ENCODE results near the gene ROBO1.

The ROBO1 gene

DNA sequence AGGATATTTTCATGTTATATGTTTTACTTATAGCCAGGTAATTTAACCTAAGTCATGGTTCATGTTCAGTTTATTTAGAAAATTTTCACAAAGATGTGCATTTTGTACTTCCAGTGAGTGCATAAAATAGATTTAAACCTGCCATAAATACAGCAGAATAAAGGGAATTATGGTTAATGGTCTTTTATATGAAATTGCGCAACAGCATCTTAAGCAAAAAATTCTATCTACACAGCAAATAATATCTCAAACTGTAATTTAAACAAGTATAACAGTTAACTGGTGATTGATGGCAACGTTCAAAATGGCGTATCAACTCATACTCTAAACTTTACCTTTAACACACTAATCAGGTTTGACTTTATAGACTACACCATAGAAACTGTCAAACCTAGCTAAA lies 97.6 kb downstream of the ROBO1 start:
- no peak for DNase-seq (ENCODE audit: low spot score)

DNA sequence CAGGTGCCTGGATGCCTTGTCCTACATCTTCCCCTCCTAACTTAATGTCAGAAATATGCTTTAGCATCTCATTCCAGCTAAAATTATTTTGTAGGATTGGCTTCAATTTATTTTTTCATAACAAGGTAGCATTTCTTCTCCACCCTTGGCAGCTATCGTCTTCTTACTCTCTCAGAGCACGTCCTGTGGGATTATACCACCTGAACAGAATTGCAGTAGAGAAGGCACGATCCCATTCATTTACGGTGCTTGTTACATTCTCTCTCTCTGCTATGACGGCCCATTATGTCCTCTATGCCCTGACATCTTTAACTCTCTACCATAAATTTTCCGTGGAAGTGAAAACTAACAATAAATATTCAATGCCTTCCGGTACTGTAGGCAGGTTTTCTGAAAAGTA lies 103.3 kb downstream of the ROBO1 start:
- DNase-seq (ENCODE audit: low spot score): no peak

DNA sequence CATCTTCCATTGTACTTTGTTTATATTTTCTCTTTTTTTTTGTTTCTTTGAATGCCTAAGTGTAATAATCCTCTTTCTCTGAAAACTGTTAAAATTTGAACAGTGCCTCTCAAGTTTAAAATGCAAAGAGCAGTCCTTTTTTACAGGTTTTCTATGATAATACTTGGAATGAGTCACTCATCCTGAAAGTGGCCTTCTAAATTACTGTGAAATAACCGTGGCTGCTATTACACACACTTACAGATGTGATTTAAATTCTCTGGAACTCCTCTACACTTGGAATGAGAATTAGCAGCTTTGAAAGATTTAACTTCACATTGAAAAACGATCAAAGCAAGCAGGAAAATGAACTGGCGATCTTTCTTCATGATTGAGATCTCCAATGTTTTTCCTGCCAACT lies 105.9 kb downstream of the ROBO1 start:
- no peak for DNase-seq (ENCODE audit: low spot score)

DNA sequence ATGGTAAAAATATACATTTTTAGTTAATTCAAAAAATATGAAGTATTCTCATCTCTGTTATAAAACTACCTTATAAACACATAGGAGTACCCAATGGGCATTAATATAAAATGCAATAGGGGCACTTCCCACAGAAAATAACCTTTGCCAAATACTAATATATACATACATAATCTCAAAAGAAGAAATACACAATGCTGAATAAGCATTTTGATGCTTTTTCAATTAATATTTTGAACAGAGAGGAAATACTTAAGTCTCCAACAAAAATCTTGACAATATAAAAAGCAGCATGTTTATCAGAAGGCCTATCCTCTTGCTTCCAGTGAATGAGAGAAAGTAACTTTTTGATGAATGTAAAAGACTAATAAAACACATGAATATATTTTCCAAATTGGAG lies 110.7 kb downstream of the ROBO1 start:
- DNase-seq (ENCODE audit: low spot score): no peak

DNA sequence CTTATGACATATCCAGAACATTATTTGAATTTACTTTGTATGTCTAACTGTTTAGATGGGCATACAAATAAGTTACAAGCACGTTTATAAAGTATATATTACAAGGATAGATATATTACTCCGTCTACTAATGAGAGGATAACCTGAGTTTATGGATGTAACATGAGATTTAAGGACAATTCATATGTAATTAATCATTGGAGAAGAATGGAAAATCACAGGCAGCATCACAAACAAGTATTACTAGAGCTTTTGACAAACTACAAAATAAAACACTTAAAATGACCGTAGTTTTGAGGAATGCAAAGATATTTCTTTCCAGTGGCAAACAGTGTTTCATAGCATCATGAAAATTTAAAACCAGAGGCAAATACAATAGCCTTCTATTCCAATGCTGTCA lies 113.8 kb downstream of the ROBO1 start:
- no peak for DNase-seq (ENCODE audit: low spot score)

DNA sequence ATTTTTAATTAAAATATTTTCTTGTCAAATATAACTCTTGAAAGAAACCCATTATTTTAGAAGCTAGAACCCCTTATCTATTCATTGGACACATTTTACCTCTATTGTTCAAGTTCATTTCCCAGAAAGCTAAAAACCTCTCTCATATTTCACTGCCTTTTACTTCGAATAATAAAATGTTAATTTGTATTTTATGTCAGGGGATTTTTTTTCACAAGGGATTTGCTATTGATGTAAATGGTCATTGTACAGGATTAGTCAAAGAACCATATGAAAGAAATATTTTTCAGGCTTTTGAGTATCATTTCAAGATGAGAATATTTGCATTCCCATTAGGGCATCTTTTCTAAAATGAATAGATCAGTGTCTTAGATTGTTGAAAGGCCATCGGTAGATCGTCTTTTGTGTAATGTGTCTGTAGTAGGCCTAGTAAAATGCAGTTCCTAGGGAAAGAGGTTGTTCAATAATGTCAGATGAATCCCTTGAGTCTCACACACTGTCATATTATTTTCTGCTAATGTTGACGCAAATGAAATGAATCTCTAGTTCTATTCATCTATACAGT lies 114.5 kb downstream of the ROBO1 start:
- no peak for DNase-seq (ENCODE audit: low spot score)

DNA sequence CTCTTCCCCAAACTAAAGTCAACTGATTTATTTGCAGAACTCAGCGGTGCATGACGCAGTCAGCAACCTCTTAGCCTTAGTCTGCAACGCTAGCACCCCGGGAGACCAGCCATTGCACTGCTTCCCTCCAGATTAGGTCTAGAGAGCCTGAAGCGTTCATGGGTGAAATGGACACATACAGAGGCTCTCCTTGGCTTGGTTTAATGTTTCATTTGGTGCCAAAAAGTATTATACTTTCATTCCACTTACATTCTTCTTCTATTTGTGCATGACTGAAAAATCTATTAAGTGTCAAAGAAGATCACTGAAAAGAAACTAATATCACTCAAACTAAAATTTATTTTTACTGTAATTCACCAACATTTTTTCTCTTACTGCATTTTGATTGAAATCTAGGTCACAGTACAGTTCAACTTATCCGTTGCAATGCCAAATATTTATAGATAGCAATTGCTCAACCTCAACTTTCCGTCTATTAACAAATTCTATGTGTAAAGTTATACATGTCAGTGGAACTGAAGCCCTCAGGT lies 116.2 kb downstream of the ROBO1 start:
- no peak for DNase-seq (ENCODE audit: low spot score)

DNA sequence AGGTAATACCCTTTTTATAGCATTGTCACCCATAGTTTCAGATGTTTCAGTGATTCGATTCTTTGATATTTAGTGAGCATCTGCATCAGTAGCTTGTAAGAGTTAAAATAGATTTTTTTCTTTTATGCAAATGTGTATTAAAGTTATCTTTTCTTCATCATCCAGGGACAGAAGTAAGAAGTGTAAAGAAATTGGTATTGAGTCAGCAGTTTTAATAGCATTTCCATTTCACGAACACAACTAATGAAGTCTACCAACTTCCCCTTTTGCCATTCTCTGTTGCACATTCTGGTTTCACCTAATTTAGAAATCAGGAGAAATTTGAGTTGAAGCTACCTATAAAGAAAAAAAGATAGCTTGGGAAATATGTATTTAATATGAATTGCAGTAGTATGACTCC lies 127.9 kb downstream of the ROBO1 start:
- no peak for DNase-seq (ENCODE audit: low spot score)

DNA sequence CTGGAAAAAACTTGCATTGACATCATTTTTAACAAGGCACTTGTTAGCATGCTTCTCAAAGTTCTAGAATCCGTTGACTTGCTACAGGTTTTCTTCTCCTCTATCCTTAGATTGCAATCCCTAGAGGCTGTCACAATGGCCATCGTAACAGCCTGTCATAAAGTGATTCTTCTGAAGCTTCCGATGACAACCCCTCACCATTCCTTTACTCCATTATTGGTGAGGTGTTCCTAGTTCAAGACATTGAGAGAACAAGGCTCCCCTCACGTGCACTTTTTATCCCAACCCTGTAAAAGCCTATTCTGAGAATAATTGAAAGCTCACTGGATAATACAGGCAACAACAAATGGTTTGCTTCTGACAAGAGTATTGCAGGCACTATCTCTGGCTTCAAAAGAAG lies 131.4 kb downstream of the ROBO1 start:
- no peak for DNase-seq (ENCODE audit: low spot score)

DNA sequence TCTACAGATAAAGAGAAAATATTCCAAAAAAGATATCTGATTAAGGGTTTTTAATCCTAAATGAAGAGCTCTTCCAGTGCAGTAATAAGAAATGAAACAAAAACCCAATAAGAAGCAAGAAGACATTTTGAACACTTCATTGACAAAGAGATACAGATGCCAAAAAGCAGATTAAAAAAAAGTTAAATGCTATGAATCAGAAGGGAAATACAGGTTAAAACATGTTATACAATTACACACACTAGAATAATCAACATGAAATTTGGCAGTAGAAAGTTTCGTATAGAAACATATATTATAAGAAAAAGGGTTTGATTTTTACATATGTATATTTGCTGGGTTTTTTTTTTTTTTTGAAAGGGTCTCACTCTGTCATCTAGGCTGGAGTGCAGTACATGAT lies 135.0 kb downstream of the ROBO1 start:
- no peak for DNase-seq (ENCODE audit: low spot score)

DNA sequence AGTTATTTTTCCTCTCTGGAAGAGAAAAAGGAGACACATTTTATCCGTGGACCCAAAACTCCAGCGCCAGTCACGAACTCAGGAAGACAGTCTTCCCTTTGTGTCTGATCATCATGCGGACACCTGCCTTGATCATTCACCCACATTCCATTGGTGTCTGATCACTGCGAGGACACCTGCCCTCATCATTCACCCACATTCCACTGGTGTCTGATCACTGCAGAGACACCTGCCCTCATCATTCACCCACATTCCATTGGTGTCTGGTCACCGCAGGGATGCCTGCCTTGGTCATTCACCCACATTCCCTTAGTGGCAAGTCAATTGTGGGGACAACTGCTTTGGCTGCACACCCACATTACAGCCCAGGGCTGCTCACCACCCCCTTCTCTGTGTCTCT lies 148.9 kb downstream of the ROBO1 start:
- no peak for DNase-seq (ENCODE audit: low spot score)

DNA sequence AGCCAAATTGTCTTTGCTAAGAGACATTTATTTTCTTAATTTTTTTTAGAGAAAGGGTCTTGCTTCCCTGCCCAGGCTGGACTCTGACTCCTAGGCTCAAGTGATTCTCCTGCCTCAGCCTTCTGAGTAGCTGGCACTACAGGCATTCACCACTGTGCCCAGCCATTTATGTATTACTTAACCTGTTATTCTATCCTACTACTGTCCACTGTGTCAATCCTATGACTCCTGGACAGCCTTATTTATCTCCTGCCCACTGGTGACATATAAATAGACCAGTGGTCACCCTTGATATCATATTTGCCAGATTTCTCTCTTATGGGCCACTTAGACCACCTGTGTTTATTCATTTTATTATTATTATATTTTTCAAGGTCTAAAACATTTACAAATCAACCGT lies 161.4 kb downstream of the ROBO1 start:
- no peak for DNase-seq (ENCODE audit: low spot score)

DNA sequence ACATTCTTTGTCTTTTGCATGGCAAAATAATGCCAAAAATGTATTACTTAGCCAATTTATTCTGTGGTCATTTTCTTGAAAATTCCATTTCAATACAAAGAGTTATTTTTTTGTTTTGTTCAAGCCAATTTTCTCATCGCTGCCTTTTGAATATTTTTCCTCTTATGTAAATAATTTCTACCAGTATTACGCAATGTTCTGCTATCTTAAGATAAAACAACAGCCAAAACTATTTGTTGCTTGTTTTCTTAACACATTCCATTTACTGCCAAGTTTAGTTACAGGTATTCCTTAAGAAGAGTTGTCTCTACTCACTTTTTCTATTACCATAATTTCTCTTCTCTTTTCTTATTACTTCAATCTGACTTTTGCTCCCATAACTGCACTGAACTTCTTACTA lies 163.1 kb downstream of the ROBO1 start:
- DNase-seq (ENCODE audit: low spot score): no peak

DNA sequence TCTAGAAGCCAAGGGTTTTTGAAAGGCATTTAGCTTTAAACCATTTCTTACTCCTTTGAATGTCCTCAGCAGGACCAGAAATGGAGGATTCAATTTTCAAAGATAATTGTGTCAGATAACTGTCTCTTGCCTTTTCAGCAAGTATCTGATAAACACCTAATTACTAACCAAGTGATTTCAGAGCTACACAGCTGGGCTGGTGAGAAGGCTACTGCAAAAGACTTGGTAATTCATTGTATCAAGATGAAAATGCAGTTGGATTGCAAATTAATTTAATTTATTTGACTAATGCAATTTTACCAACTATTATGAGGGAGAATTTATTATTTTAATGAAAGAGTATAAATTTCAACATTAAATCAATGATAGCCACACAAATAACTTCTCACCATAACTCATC lies 165.4 kb downstream of the ROBO1 start:
- DNase-seq (ENCODE audit: low spot score): no peak

DNA sequence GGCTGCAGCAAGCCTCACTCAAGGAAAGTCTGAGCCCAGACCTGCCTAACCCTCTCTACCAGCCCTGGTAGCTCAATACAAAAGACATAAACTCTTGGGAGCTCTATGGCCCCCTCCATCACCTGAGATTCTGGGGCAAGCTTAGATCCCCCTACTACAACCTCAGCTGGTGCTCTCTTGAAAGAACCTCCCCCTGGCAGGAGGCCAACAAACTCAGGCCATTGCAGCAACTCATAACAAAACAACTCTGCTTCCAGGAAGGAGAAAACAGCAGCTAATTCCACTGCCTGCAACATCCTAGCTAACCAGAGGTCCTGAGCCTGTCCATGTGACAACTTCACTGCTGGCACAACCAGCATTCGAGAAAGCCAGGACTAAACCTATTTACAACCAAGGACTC lies 169.2 kb downstream of the ROBO1 start:
- DNase-seq (ENCODE audit: low spot score): no peak

DNA sequence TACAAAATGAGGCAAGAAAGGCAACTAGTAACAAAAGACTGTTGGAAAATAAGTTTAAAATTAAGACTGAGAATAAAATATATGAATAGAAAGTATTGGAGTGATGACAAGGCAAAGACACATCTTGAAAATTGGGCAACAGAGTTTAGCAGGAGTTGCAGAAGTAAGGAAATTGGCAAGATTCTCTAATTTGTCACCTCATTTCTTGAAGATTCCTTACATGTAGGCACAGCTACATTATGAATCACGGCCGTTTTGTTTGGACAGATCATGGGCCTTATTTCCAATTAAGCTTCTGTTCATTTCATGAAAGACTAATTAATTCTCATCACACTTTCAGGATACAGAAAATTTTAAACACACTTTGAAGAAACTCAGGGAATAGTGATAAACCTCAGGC lies 170.1 kb downstream of the ROBO1 start:
- DNase-seq (ENCODE audit: low spot score): no peak

DNA sequence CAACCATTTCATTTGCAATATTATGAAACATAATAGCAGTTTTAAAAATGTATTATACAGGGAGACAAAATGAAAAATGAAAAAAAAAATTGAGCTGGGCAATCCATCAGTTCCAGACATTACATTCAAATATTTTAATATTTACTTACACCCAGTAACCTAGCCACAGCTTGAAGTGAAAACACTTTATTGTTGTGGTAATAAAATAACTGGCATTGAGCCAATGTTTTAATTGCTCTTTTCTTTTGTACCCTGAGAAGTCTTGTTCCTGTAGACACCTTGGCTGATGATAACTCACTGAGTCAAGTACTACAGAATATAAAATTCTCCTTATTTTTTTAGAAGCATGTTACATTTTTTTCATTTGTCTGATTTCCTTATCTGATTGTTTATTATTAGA lies 180.6 kb downstream of the ROBO1 start:
- no peak for DNase-seq (ENCODE audit: low spot score)

DNA sequence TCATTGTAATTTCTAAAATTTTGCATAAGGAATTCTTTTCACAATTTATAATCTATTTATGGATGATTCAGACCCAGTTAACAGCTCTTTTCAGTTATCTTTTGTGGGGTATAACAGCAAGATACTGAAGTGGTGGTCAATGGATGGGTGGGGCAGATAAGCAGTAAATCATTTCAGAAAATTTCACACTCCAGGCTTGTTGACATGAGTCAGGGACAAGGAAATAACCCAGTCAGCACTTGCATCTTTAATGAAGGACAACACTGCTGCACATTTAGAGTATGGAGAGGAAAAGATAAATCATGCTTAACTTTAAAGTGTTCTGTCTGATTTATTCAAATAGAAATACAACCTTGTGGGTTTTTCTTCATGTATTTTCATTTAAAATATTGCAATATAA lies 181.6 kb downstream of the ROBO1 start:
- DNase-seq (ENCODE audit: low spot score): no peak

DNA sequence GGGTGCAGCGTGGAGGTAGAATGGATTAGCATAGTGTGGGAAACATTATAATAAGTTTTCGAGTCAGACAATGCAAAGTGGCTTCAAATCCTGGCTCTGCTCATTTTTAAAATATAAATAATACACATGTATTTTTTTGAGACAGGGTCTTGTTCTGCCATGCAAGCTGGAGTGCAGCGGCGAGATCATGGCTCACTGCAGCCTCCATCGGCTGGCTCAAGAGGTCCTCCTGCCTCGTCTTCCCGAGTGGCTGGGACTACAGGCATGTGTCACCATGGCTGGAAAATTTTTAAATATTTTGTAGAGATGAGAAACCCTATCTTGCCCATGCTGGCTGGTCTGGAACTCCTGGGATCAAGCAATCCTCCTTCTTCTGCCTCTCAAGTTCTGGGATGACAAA lies 194.9 kb downstream of the ROBO1 start:
- no peak for DNase-seq (ENCODE audit: low spot score)

DNA sequence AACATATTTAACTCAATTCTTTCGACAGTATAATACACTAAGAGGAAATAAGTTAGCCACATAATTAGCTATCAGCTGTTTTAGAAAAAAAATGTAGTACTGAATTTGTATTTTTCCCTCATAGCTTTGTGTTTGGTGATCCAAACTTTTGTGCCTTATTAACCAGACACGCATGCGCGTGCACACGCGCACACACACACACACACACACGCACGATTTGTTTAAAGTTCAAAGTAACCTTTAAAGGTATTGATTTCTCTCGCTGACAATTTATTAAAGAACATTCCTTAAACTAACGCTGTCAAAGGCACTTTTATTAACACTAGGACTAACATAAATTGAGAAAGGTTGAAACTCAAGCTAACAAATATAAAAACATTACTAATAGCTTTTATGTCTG lies 198.9 kb downstream of the ROBO1 start:
- DNase-seq (ENCODE audit: low spot score): no peak

DNA sequence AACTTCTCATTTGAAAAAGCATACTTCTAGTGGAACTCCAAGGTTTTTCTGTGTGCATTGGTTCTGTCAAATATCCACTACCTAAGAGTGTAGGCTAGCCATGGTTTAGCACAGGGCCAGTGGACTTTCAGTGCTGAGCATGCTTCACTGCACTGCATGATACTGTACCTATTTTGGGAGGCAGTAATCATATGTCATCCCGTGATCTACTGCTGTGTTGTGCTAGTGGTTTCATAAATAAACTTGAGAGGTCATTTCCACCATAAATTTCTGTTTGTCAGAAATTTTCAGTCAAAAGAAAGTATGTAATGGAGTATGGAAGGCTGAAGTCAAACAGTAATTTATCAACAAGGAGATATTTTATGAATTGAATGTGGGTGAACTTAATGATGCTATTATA lies 203.6 kb downstream of the ROBO1 start:
- no peak for DNase-seq (ENCODE audit: low spot score)

DNA sequence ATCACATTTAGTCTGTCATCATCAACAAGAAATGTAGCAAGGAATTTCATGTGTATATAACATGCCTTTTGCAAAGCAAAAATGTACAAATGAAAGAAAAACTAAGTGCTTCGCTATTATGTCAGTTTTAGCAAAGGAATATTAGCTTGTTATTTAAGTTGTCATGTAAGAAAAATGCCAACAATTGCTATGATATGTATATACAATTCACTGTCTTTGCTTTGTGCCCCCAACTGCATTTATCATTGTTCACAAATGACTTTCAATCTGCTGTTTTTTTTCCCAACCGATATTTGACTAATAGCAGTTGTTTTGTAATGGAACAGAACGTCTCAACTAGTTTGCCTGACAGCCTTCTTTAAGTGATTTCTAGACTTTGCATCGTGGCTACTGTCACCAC lies 207.1 kb downstream of the ROBO1 start:
- no peak for DNase-seq (ENCODE audit: low spot score)

DNA sequence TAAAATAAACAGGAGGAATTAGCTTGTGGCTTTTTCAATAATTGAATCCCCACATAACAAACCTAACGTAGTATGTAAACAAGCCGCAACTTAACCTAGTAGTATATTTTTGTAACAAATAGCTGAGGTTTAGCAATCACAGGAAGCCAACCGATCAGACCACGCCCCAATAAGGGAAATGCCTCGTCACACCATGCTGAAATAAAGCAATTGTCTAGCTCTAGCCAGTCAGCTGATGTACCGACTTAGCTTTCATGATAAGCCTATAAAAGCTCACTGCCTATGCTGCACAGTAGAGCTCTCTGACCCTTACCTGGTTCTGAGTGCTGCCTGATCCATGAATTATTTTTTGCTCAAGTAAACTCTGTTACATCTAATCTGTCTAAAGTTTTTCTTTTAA lies 208.9 kb downstream of the ROBO1 start:
- DNase-seq (ENCODE audit: low spot score): no peak

DNA sequence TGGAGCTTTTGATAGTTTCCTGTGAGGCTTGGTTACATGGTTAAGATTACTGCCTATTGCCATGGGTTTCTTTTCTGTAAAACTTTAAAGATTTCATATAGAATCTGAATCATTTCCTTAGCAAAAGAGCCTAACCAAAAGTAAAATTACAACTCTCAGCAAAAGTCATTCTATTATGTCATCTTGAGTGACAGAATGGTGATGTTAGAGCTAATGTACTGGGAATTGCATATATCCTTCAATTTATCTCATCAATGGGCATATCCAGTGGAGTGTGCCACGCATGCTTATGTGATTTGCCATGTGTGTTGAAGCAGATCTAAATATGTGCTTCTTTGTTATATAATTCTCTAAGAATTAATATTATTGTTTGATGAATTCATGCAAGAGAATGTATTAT lies 212.1 kb downstream of the ROBO1 start:
- DNase-seq (ENCODE audit: low spot score): no peak

DNA sequence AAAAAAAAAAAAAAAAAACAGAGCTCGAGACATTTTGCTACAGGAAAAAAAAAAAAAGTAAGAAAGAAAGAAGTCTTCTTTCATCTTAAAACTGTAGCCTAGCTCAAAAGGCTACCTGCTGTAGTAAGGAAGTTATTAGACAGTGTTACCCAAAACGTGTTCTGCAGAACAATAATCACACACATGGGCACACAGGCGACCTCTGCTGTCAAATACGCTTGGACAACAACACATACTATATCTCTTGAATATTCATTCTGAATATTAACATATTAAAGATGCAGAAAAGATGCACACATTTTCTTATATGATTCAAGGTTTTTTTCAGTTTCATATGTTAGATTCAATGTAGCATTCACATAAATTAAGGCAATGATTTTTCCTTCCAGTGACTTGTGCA lies 215.8 kb downstream of the ROBO1 start:
- DNase-seq (ENCODE audit: low spot score): no peak

Data from hepatic stellate cell (primary cell).